IMR-90 (cell line): Measurements from ENCODE around the gene SLC22A24. TPM values are rescaled to one million over a fixed set of nuclear protein-coding genes. Genes with fewer than 3 reads are reported as not detected.

Experiments
- ATAC-seq: fragments of 200-7000 bp; cut with Tn5 transposase; 2 replicates; pipeline ENCODE4 v1.9.1; 2020; ENCODE audit warnings: low read depth, mild to moderate bottlenecking, moderate library complexity
- BruUV-seq: library from RNA; stranded (reverse); fragments of 400-500 nt; replicated peaks from 2 replicates; lab custom pipeline; 2021; lab: Mats Ljungman, UMichigan
- CTCF ChIA-PET: fragments of 300-600 bp; formaldehyde crosslinking; extraction: SDS; loops from one replicate; lab custom pipeline; 2021; ENCODE audit warnings: antibody characterized with exemption; lab: Yijun Ruan, JAX
- POLR2A ChIA-PET: fragments of 300-600 bp; sonication (Branson Sonifier 250); formaldehyde crosslinking; loops from one replicate; lab custom pipeline; 2022; ENCODE audit warnings: antibody characterized with exemption; ENCODE audit not compliant: unreplicated experiment; lab: Charles Lee
- DNase-seq: peaks from one replicate; pipeline ENCODE4 v3.0.0; 2013
- H2AFZ ChIP-seq: replicated peaks from 2 replicates; pipeline ENCODE3; 2013; ENCODE audit warnings: low read length, mild to moderate bottlenecking; ENCODE audit not compliant: poor library complexity
- H2AK5ac ChIP-seq: 2 replicates; pipeline ENCODE4 v1.6.1; 2013; ENCODE audit warnings: low read depth, low read length, inconsistent platforms
- H2AK9ac ChIP-seq: replicated peaks from 2 replicates; pipeline ENCODE3; 2013; ENCODE audit warnings: mild to moderate bottlenecking, low read depth, low read length, moderate library complexity; ENCODE audit not compliant: poor library complexity
- H2BK120ac ChIP-seq: 2 replicates; pipeline ENCODE4 v1.6.1; 2013; ENCODE audit warnings: low read depth, low read length, inconsistent platforms
- H2BK15ac ChIP-seq: 3 replicates; pipeline ENCODE4 v1.6.1; 2013; ENCODE audit warnings: low read depth, low read length, inconsistent platforms
- H2BK20ac ChIP-seq: 2 replicates; pipeline ENCODE4 v1.6.1; 2013; ENCODE audit warnings: low read depth, mild to moderate bottlenecking, inconsistent platforms, low read length, moderate library complexity
- H2BK5ac ChIP-seq: 2 replicates; pipeline ENCODE4 v1.6.1; 2013; ENCODE audit warnings: mild to moderate bottlenecking, low read depth, low read length, inconsistent platforms; ENCODE audit not compliant: poor library complexity, severe bottlenecking
- H3K14ac ChIP-seq: replicated peaks from 2 replicates; pipeline ENCODE4 v1.6.1; 2013; ENCODE audit warnings: low read depth, low read length, inconsistent platforms
- H3K18ac ChIP-seq: 2 replicates; pipeline ENCODE4 v1.6.1; 2013; ENCODE audit warnings: low read depth, low read length, control low read depth
- H3K23ac ChIP-seq: 2 replicates; pipeline ENCODE4 v1.6.1; 2013; ENCODE audit warnings: low read depth, low read length, inconsistent platforms
- H3K27ac ChIP-seq: 2 replicates; pipeline ENCODE4 v1.5.1; 2013; ENCODE audit warnings: mild to moderate bottlenecking, control low read depth, low read length; ENCODE audit not compliant: insufficient read depth
- H3K27me3 ChIP-seq: 2 replicates; pipeline ENCODE4 v1.6.1; 2013; ENCODE audit warnings: low read length; ENCODE audit not compliant: control insufficient read depth, insufficient read depth
- H3K36me3 ChIP-seq: 2 replicates; pipeline ENCODE4 v1.6.1; 2013; ENCODE audit warnings: low read length, mixed read lengths; ENCODE audit not compliant: control insufficient read depth, insufficient read depth
- H3K4ac ChIP-seq: 2 replicates; pipeline ENCODE4 v1.6.1; 2013; ENCODE audit warnings: low read depth, low read length, inconsistent platforms
- H3K4me1 ChIP-seq: 2 replicates; pipeline ENCODE4 v1.6.1; 2013; ENCODE audit warnings: low read length, mixed read lengths; ENCODE audit not compliant: control insufficient read depth, insufficient read depth
- H3K4me2 ChIP-seq: 2 replicates; pipeline ENCODE4 v1.6.1; 2013; ENCODE audit warnings: low read depth, mild to moderate bottlenecking, control low read depth, low read length, moderate library complexity
- H3K4me3 ChIP-seq: 2 replicates; pipeline ENCODE4 v1.5.1; 2013; ENCODE audit warnings: low read depth, mild to moderate bottlenecking, control low read depth, low read length, moderate library complexity; ENCODE audit not compliant: insufficient read depth
- H3K56ac ChIP-seq: 2 replicates; pipeline ENCODE4 v1.6.1; 2013; ENCODE audit warnings: low read length, inconsistent platforms; ENCODE audit not compliant: insufficient read depth; ENCODE audit errors: extremely low read depth
- H3K79me1 ChIP-seq, 2 experiments: 2 replicates each; pipeline ENCODE4 v1.6.1; 2013; ENCODE audit warnings: low read length in 2 of 2, inconsistent platforms in 1 of 2, low read depth in 1 of 2
- H3K9ac ChIP-seq: 2 replicates; pipeline ENCODE4 v1.6.1; 2013; ENCODE audit warnings: low read depth, low read length, control low read depth
- H3K9me1 ChIP-seq: 2 replicates; pipeline ENCODE4 v1.6.1; 2013; ENCODE audit warnings: low read length, inconsistent platforms; ENCODE audit not compliant: insufficient read depth
- H3K9me3 ChIP-seq: 2 replicates; pipeline ENCODE4 v1.6.1; 2013; ENCODE audit warnings: low read length; ENCODE audit not compliant: control insufficient read depth, insufficient read depth
- H4K20me1 ChIP-seq: 2 replicates; pipeline ENCODE4 v1.6.1; 2013; ENCODE audit warnings: low read length, inconsistent platforms; ENCODE audit not compliant: insufficient read depth
- H4K5ac ChIP-seq: 2 replicates; pipeline ENCODE4 v1.6.1; 2013; ENCODE audit warnings: mild to moderate bottlenecking, low read depth, low read length, control low read depth
- H4K8ac ChIP-seq, 2 experiments: 2 replicates each; pipeline ENCODE4 v1.6.1; 2013; ENCODE audit warnings: low read depth in 2 of 2, low read length in 2 of 2, control low read depth in 1 of 2, inconsistent platforms in 1 of 2
- H4K91ac ChIP-seq: 2 replicates; pipeline ENCODE4 v1.6.1; 2013; ENCODE audit warnings: low read depth, low read length, inconsistent platforms; ENCODE audit not compliant: insufficient read depth
- BHLHE40 ChIP-seq: fragments of 150-350 bp; IDR thresholded peaks from 2 replicates; pipeline ENCODE4 v1.6.1; 2016; ENCODE audit warnings: mild to moderate bottlenecking, low read depth, low read length
- CEBPB ChIP-seq: IDR thresholded peaks from 2 replicates; pipeline ENCODE4 v1.6.1; 2012; ENCODE audit warnings: low read depth, low read length, improper control_type of control experiment
- CHD1 ChIP-seq: IDR thresholded peaks from 2 replicates; pipeline ENCODE4 v1.6.1; 2012; ENCODE audit warnings: low read depth, low read length, improper control_type of control experiment
- ELK1 ChIP-seq: fragments of 150-350 bp; IDR thresholded peaks from 2 replicates; pipeline ENCODE4 v1.6.1; 2016; ENCODE audit warnings: low read depth, mild to moderate bottlenecking, low read length, moderate library complexity, borderline replicate concordance
- FOS ChIP-seq: fragments of 150-350 bp; IDR thresholded peaks from 2 replicates; pipeline ENCODE4 v1.6.1; 2016; ENCODE audit warnings: low read depth, low read length
- MAZ ChIP-seq: IDR thresholded peaks from 2 replicates; pipeline ENCODE4 v1.6.1; 2012; ENCODE audit warnings: low read depth, mild to moderate bottlenecking, low read length, improper control_type of control experiment, moderate library complexity, borderline replicate concordance
- NFE2L2 ChIP-seq: fragments of 150-350 bp; IDR thresholded peaks from 2 replicates; pipeline ENCODE4 v1.6.1; 2016; ENCODE audit warnings: low read depth, mild to moderate bottlenecking, low read length
- POLR2A ChIP-seq: IDR thresholded peaks from 2 replicates; pipeline ENCODE4 v1.6.1; 2012; ENCODE audit warnings: mild to moderate bottlenecking, low read depth, low read length
- RAD21 ChIP-seq: IDR thresholded peaks from 2 replicates; pipeline ENCODE4 v1.6.1; 2012; ENCODE audit warnings: low read length, improper control_type of control experiment
- RCOR1 ChIP-seq: IDR thresholded peaks from 2 replicates; pipeline ENCODE4 v1.6.1; 2012; ENCODE audit warnings: mild to moderate bottlenecking, low read length, improper control_type of control experiment; ENCODE audit not compliant: insufficient replicate concordance
- SMC3 ChIP-seq: fragments of 150-350 bp; IDR thresholded peaks from 2 replicates; pipeline ENCODE4 v1.6.1; 2016; ENCODE audit warnings: low read depth, mild to moderate bottlenecking, antibody characterized with exemption, low read length, moderate library complexity
- WGBS, 2 experiments: methylation state at CpG; one replicate each; pipeline versions ENCODE4 v1.1.5 to v1.1.7; 2013; ENCODE audit warnings: missing lambda C conversion rate in 2 of 2; ENCODE audit not compliant: insufficient read length in 1 of 2; ENCODE audit errors: extremely low coverage in 2 of 2; 5-methylcytosine and 5-hydroxymethylcytosine counted together
- dilution Hi-C: fragments of 300-500 bp; cut with HindIII; formaldehyde crosslinking; loops from one replicate; pipeline ENCODE4 v1.14.3; 2018; ENCODE audit warnings: low sequenced_read_pairs; ENCODE audit not compliant: unreplicated experiment
- in situ Hi-C: fragments of 300-500 bp; cut with MboI; formaldehyde crosslinking; loops from 3 replicates; pipeline ENCODE4 v1.14.3; 2019; ENCODE audit warnings: low sequenced_read_pairs, inconsistent platforms, mixed read lengths
- intact Hi-C: fragments of 100-400 bp; cut with micrococcal nuclease; formaldehyde crosslinking; loops from 2 replicates; pipeline ENCODE4 v1.10.0; 2022
- polyA plus RNA-seq, 3 experiments: library from polyadenylated mRNA; depleted of rRNA; stranded (reverse); fragments of >200 nt; gene quantifications; 2 replicates each; pipeline ENCODE4 v1.2.3, GENCODE V29; 2012; ENCODE audit warnings: low replicate concordance in 1 of 3
- total RNA-seq: library from RNA; depleted of rRNA; stranded (reverse); fragments of >200 nt; gene quantifications from 2 replicates; pipeline ENCODE4 v1.2.3, GENCODE V29; 2012

SLC22A24 gene
- total and polyA plus RNA-seq, 2 of the 4 experiments (the other 2 are of a cell fraction) = not detected

- Histone ChIP-seq H2AFZ (no peak overlapping the region), H2BK20ac (no peak overlapping the region), H3K9me1 (no peaks in the 10 kb centered on the region), H2BK120ac (no peak overlapping the region), H3K4me1 (no peaks in the 10 kb centered on the region), H3K9ac (no peak overlapping the region), H3K4me2 (no peak overlapping the region), H4K8ac (no peak overlapping the region), H3K23ac (no peak overlapping the region), H3K9me3 (no peaks in the 10 kb centered on the region), H3K4me3 (no peak overlapping the region), H3K27me3 (no peaks in the 10 kb centered on the region), H2AK9ac (no peak overlapping the region), H2BK15ac (no peak overlapping the region), H3K36me3 (no peaks in the 10 kb centered on the region), H3K56ac (no peak overlapping the region), H2BK5ac (no peak overlapping the region), H3K4ac (no peak overlapping the region), H4K20me1 (no peaks in the 10 kb centered on the region), H3K27ac (no peak overlapping the region), H3K14ac (no peak overlapping the region), H3K18ac (no peak overlapping the region), H2AK5ac (no peak overlapping the region), H4K91ac (no peak overlapping the region), H4K5ac (no peak overlapping the region), H3K79me1 (no peaks in the 10 kb centered on the region)
- in situ Hi-C loops = no loop called here
- ChIA-PET POLR2A (no interaction called here), CTCF (no interaction called here)
- TF ChIP-seq ELK1 (no peak), CHD1 (no peak), POLR2A (no peak), SMC3 (no peak), RAD21 (no peak), CEBPB (no peak), NFE2L2 (no peak), RCOR1 (no peak), FOS (no peak), MAZ (no peak), BHLHE40 (no peak)
- no peak for ATAC-seq
- BruUV-seq = no TSS peak
- intact Hi-C loops = no loop called here
- WGBS, 2 experiments = 13% methylated on average over 1 of the region's 1 CpG; no CpG with 5 or more reads in 1 of the 2 experiments
- DNase-seq = no peak
- dilution Hi-C loops = no loop called here
These were observed 11.8 kb upstream of the SLC22A24 start for GRCh38 chr11:63155794-63156193.
